DMS79 treated with DMSO at 0.1 percent for 48 hours (cell line): ENCODE measurements around the gene IGF2R.
"Not testable (repeated sequence)": the region's sequence is repeated elsewhere in the genome, so short reads cannot be mapped to it uniquely, and the experiment has no call there.

Experiments
- DNase-seq: peaks from one replicate; lab custom pipeline; 2025; lab: John Stamatoyannopoulos, UW

Gene IGF2R

DNA sequence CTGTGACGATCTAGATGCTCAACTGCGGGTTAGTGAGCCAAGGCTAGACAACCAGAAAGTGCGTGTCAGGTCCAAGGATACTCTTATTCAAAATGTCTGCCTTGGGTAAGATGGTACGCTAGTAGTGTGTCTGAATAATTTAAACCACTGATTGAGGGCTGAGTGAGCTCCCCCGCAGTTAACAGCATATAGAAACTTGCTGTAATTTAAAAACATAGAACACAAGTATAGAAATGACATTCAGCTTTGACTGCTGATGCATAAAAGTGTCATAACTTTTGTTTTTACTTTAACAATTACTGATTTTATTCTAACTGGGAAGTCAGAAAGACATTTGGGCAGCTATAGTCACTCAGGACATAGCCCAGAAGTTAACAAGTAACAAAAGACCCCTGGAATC lies 107.1 kb downstream of the IGF2R start:
- DNase-seq = no peak

DNA sequence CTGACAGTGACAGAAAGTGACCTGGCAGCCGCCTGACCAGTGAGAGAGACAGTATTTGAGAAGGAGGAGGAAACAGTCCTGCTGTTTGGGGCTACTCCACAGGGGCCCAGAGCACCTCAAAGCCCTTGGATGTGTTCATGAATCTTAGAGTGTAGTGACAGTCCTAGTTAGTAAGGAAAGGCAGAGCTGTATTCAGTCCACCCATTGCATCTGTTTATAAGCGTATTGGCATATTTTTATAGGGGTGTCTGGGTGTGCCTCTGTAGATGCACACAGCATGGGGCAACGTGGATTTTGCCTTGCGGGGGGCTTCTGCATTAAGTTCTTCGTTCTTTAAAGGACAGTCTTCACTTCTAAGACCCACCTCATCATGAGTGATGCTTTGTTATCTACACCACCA lies 108.1 kb downstream of the IGF2R start:
- DNase-seq = no peak

DNA sequence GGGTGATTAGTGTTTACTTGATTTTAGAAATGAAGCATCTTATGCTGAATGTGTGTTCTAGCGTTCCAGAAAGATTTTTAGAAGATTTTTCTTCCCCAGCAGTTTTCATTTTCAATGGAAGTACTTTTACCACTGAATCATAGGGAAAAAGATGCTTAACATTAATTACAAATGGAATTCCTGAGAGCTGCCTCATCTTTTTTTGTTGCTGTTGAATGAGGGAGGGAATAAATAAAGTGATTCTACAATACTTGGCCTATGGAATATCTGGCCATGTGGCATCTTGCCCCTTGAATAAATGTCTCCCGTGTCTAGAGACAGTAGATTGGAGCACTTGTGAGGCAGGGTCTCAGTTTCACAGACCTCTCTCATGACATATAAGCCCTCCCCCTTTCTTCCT lies 108.6 kb downstream of the IGF2R start:
- DNase-seq = no peak

DNA sequence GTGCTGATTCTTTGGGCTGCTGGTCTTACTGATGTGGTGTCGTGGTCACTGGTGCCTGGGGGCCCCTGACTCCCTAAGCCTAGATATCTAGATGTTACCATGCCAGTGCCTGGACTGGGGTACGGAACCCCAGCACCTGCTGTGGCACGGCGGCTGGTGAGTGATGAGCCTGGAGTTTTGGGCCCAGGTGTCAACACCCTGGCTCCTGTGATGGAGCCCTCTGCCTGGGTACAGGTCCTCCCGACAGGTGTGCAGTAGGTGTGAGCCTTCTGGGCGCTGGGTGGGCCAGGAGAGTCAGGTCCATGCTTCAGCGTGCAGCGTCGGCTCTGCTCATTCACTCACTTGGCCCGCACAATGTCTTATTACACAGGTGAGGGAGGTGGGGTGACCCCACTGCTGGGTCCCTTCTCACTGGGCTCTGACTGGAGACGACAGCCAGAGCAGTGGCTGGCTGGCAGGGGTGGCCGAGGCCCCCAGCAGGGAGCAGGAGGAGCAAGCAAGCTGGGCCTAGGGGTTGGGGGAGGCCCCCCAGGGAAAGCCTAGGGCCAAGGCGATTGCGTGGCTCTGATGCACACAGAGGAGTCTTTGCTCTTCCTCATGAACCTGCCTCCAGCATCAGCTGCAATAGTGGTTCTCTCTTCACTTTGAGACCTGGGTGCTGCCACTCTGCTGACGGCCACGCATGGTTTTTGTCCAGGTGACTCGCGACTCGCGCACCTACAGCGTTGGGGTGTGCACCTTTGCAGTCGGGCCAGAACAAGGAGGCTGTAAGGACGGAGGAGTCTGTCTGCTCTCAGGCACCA lies 110.2 kb downstream of the IGF2R start:
- no peak for DNase-seq

DNA sequence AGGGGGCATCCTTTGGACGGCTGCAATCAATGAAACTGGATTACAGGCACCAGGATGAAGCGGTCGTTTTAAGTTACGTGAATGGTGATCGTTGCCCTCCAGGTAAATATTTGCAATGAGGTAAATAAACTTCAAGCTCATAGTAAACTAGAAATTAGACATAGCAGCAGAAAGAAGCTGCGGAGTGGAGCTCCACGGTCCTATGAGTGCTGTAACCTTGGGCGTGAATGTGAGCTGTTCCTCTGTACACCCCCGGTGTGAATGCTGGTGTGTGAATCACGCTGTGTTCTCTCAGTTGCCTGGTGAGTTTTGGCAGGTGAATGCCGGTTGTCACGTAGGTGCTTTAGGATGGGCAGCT lies 110.8 kb downstream of the IGF2R start:
- DNase-seq = no peak

DNA sequence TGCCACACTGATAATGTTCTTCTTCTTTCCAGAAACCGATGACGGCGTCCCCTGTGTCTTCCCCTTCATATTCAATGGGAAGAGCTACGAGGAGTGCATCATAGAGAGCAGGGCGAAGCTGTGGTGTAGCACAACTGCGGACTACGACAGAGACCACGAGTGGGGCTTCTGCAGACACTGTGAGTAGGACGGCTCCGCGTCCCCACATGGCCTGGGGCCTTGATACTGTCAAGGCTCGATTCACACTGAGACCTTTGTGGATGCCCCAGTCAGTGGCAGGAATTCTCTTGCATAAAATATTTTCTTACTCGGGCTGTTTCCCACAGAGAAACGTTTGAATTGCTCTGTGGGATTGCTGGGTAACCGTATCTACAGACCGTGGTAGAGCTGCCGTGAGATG lies 111.2 kb downstream of the IGF2R start:
- no peak for DNase-seq

DNA sequence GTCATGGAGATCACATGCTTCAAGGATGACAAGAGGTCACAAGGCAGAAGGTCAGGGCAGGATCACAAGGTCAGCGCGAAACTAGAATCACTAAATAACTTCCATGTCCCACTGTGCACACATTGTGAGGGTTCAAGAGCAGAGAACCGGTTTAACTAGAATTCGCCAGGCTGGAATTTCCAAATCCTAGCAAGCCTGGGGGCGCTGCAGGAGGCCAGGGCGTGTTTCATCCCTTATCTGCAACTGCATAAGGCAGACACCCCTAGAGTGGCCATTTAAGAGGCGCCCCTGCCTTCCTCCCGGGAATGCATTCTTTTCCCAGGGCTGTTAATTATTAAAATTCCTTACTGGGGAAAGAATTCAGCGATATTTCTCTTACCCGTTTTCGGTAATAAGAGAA lies 112.5 kb downstream of the IGF2R start:
- no peak for DNase-seq

DNA sequence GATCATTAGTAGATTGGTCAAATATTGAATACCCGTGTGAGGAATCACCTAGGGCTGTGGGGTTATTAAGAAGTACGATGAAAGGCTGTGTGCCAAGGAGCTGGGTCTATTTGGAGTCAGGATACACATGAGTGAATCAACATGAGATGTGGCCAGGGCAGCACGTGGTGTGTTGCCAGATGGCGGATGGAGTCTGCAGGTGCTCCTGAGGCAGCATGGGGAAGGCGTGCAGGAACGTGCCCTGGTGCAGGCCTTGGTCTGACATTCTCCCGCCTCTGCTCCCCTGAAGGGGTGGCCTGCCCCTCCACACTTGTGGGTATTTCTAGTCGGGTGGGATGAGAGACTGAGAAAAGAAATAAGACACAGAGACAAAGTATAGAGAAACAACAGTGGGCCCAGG lies 113.7 kb downstream of the IGF2R start:
- peak; percentile 42 for DNase-seq

DNA sequence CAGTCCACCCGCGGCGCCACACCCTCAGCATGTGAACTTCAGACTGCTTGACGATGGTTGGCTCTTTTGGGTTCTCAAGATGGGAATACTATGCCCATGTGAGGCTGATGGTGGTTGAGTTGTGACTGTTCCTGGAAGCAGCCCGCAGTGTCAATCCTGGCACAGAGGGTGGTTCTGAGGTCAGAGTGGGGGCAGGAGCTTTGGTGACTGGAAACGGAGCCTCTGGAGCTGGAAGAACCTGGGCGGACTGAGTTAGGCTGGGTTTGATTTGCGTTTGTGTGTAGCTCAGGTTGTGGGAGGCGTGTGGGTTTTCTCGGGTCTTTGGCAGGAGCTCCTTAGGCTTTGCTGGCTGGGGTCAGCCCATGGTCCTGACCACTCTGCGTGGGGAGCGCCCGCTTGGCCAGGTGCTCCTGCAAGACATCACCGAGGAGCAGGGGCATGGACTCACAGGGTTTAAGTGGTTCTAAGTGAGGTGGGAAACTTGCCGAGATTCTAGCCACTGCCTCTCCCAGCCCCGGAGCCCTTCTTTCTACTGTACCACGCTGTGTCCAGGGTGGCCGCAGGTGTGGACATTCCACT lies 115.4 kb downstream of the IGF2R start:
- DNase-seq = no peak

DNA sequence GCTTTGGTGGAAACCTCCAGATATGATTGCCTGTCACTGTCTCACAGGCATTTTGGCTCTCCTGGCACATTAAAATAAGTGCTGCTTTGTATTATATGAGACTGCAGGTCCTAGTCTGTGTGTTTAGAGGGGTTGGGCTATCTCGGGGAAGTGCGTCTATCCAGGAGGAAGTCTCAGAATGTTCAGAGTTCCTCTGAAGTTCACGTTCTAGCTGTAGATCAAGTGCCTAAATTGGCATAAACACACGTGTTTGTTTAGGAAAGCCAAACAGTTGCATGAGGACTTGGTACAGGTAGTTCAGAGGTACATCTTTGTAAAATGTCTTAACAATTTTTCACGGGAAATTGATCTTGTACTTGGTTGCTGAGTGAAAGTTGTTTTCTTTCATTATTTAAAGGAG lies 116.3 kb downstream of the IGF2R start:
- DNase-seq = no peak

DNA sequence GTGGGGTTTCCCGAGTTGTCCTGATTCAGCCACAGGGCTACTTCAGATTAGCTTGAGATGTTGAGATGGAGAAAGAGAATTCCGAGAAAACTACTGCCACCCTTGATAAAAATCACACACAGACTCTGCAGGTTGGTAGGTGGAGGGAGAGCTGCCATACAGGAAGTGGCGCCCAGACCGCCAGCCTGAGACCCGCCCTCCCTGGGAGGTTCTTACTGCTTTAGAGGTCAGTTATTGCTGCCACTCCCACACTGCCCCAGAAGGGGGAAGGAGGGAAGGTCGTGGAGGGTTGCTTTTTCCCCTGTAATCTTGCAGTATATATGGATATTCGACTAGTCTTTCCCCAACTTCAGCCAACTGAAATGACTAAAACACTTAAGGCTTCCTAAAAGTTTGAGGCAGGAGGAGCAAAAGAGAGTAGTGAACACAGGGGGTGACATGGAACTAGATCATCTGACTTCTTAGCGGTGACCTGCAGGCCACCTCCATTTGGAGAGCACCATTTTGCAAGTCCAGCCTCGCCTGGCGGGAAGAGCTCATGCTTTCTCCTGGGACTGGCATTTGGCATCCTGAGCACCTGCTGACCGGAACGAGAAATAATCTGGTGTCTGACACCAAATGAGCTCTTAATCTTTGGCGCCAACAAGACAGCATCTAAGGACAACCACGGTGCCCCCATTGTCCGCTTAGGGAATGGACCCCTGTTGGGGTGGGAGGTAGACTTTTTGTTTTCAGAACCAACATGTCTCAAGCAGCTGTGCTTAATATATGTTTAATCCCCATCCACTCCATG lies 117.0 kb downstream of the IGF2R start:
- no peak for DNase-seq

DNA sequence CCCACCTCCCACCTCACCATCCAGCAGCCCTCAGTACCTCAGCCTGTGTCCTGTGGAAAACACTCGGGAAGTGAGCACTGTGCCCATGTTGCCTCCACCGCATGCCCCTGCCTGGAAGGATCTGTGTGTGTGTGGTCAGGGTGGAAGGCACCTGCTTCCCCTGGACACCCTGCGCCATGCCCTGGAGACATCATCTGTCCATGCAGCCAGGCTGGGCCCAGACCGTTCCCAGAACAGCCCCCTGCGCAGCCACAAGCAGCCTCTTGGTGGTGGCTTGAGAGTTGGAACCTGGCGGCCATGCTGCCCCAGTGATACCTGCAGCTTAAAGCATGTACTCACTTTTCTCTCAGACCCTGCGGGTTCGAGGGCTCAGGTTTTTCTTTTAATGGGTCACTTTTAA lies 117.9 kb downstream of the IGF2R start:
- no peak for DNase-seq

DNA sequence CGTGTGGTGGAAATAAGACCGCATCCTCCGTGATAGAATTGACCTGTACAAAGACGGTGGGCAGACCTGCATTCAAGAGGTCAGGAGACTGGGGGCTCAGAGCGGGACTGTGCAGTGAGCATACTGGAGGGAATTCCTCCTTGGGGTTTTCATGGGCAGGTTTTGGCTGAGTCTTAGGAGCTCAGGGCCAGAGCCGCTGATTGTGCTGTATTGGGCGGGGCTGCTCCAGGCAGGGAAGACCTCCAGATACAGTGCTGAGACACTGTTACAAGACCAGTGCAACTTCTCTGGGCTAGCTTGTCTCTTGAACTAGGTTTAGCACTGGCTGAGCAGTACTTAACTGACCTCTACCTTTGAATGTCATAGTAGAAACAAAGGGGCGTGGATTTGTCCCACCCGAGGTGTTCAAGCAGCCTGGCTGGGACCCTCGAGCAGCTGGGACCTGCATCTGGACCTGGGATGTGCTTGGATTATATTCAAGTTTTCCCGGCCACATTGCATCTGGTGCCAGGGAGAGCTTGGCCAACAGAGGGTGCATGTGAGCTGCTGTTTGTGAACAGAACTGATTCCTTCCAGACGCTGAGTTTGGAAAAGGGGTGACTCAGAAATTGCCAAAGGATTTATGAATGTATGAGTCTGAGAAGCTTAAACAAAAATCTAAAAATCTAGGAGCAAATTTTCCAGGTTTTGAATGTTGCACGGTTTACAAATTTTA lies 119.3 kb downstream of the IGF2R start:
- DNase-seq = no peak

DNA sequence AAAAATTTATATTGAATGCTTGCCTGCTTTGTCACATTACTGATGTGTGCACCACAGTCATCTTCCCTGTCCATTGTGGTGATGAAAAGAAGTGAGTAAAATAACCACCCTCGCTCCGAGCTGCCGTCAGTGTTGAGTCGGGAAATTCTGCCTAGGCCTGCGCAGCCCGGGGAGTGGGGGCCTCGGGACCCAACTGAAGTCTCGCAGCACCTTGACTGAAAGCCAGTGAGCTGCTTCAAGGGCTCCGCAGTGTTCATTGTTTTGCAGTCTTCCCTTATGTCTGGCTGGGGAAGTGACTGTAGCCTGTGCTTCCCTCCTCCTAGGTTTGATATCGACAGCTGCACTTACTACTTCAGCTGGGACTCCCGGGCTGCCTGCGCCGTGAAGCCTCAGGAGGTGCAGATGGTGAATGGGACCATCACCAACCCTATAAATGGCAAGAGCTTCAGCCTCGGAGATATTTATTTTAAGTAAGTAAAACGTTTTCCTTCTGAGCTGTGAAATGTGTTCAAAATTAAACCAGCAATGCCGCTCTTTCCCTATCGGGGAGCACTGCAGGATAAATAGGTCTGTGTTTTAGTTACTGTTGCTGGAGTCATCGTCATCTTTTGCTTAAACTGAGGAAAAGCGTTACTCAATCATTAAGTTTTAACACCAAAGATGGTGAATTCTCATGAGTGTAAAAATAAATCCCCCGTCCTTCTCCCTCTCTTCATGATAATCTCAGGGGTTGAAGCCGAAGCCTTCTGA lies 120.1 kb downstream of the IGF2R start:
- no peak for DNase-seq

DNA sequence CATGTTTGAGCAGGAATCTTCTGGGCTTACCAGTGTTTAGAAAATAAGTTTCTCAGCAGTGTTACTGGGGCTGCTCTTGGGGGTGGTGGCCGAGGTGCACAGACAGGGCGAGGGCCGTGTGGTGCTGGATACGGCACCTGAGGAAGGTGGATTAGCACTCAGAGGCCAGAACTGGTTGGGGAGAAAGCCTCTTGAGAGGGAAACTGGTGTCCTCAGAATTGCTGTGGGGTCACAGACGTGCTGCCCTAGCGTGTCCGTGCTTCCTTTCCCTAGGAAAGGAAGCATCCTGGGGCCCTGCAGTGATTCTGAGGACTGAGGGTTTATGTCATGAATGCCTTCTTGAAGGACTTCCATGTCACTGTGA lies 120.6 kb downstream of the IGF2R start:
- no peak for DNase-seq

DNA sequence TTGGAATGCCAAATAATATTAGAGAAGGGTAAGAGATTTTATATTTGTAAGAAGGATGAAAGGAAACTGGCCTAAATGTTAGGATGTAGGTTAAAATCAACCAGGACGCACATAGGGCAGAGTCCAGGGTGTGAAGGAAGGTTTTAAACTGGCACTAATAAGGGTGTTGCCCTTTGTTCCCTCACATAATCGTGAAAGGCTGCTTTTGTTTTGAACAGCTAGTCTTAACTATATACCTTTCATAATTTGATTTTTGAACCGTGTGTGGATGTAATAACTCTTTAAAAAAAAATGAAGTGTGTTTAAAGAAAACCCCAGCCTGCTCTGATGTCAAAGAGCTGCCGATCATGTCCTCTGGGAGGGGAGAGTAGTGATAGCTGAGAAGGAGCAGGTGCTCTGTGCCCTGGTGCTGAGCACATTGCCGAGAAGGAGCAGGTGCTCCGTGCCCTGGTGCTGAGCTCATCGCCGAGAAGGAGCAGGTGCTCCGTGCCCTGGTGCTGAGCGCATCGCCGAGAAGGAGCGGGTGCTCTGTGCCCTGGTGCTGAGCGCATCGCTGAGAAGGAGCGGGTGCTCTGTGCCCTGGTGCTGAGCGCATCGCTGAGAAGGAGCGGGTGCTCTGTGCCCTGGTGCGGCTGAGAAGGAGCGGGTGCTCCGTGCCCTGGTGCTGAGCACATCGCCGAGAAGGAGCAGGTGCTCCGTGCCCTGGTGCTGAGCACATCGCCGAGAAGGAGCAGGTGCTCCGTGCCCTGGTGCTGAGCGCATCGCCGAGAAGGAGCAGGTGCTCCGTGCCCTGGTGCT lies 121.8 kb downstream of the IGF2R start:
- DNase-seq = not testable (repeated sequence)

DNA sequence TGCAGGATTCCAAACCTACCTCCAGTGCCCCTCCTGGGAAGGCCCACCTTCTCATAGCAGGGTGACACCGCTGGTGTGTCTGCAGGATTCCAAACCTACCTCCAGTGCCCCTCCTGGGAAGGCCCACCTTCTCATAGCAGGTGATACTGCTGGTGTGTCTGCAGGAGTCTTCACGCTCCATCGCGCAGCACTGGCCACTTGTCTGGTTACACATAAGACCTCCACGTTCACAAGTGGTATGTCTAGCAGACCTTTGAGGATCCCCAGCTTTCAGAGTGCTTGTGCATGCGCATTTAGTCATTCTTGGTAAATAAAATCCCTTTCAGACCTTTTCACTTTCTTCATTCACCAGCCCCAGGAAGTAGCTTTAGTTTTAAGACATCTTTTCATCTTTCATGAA lies 123.3 kb downstream of the IGF2R start:
- not testable (repeated sequence) for DNase-seq

DNA sequence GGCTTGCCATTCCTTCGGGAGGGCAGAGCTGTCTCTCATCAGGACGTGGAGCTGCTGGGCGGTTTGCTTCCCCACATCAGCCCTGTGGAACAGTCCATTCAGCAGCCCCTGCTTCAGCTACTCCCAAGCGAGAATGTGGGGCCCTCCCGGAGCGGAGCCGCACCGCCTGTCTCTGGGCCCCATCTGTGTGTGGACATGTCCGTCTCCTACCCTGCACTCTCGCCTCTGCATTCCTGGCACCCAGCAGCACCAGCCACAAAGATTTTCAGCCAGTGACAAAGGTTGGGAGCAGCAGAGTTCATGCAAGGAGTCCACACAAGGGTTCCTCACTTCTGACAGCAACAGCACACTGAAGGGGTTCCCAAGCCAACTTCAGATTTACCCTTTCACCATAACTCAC lies 123.7 kb downstream of the IGF2R start:
- no peak for DNase-seq

DNA sequence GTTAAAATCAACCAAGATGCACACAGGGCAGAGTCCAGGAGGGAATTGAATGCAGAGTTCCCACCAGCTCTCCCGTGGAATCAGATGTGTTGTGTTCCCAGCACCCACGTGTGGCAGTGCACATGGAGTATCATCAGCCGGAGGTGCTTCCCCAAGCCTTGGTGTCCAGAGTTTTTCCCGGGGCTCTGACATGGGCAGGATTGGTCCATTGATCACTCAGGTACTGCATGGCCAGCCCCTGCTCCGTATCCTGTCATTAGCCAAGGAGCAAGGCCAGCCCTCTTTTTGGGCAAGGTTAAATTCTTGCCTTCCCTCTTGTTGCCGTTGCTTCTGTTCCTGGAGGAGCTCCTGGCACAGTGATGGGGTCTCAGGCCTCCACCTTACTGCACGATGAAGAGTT lies 124.2 kb downstream of the IGF2R start:
- no peak for DNase-seq

DNA sequence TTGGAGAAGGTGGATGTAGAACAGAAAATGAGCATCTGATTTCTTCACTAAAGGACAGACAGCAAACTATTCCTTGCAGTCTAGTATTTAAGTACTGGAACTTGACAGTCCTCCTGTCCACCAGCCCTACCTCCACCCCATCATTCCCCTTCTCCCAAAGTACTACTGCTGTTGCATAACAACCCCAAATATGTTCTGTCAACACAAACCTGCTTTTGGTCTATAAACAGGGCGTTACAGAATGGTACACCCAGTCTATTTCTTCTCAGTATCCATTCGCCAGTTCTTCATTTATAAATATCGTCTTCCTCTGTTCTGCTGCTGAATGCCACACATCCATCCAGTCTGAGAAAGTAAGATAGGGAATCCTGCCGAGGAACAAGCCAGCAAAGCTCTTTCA lies 125.1 kb downstream of the IGF2R start:
- DNase-seq = no peak
